IMR-90 (cell line): Measurements from ENCODE around the gene ANKFN1. TPM values are rescaled to one million over a fixed set of nuclear protein-coding genes. Genes with fewer than 3 reads are reported as not detected.

ENCODE experiments used
- ATAC-seq: fragments of 200-7000 bp; cut with Tn5 transposase; 2 replicates; pipeline ENCODE4 v1.9.1; 2020; ENCODE audit warnings: low read depth, mild to moderate bottlenecking, moderate library complexity
- BruUV-seq: library from RNA; stranded (reverse); fragments of 400-500 nt; replicated peaks from 2 replicates; lab custom pipeline; 2021; lab: Mats Ljungman, UMichigan
- CTCF ChIA-PET: fragments of 300-600 bp; formaldehyde crosslinking; extraction: SDS; loops from one replicate; lab custom pipeline; 2021; ENCODE audit warnings: antibody characterized with exemption; lab: Yijun Ruan, JAX
- POLR2A ChIA-PET: fragments of 300-600 bp; sonication (Branson Sonifier 250); formaldehyde crosslinking; loops from one replicate; lab custom pipeline; 2022; ENCODE audit warnings: antibody characterized with exemption; ENCODE audit not compliant: unreplicated experiment; lab: Charles Lee
- DNase-seq: peaks from one replicate; pipeline ENCODE4 v3.0.0; 2013
- H2AFZ ChIP-seq: replicated peaks from 2 replicates; pipeline ENCODE3; 2013; ENCODE audit warnings: low read length, mild to moderate bottlenecking; ENCODE audit not compliant: poor library complexity
- H2AK5ac ChIP-seq: 2 replicates; pipeline ENCODE4 v1.6.1; 2013; ENCODE audit warnings: low read depth, low read length, inconsistent platforms
- H2AK9ac ChIP-seq: replicated peaks from 2 replicates; pipeline ENCODE3; 2013; ENCODE audit warnings: mild to moderate bottlenecking, low read depth, low read length, moderate library complexity; ENCODE audit not compliant: poor library complexity
- H2BK120ac ChIP-seq: 2 replicates; pipeline ENCODE4 v1.6.1; 2013; ENCODE audit warnings: low read depth, low read length, inconsistent platforms
- H2BK15ac ChIP-seq: 3 replicates; pipeline ENCODE4 v1.6.1; 2013; ENCODE audit warnings: low read depth, low read length, inconsistent platforms
- H2BK20ac ChIP-seq: 2 replicates; pipeline ENCODE4 v1.6.1; 2013; ENCODE audit warnings: low read depth, mild to moderate bottlenecking, inconsistent platforms, low read length, moderate library complexity
- H2BK5ac ChIP-seq: 2 replicates; pipeline ENCODE4 v1.6.1; 2013; ENCODE audit warnings: mild to moderate bottlenecking, low read depth, low read length, inconsistent platforms; ENCODE audit not compliant: poor library complexity, severe bottlenecking
- H3K14ac ChIP-seq: replicated peaks from 2 replicates; pipeline ENCODE4 v1.6.1; 2013; ENCODE audit warnings: low read depth, low read length, inconsistent platforms
- H3K18ac ChIP-seq: 2 replicates; pipeline ENCODE4 v1.6.1; 2013; ENCODE audit warnings: low read depth, low read length, control low read depth
- H3K23ac ChIP-seq: 2 replicates; pipeline ENCODE4 v1.6.1; 2013; ENCODE audit warnings: low read depth, low read length, inconsistent platforms
- H3K27ac ChIP-seq: 2 replicates; pipeline ENCODE4 v1.5.1; 2013; ENCODE audit warnings: mild to moderate bottlenecking, control low read depth, low read length; ENCODE audit not compliant: insufficient read depth
- H3K27me3 ChIP-seq: 2 replicates; pipeline ENCODE4 v1.6.1; 2013; ENCODE audit warnings: low read length; ENCODE audit not compliant: control insufficient read depth, insufficient read depth
- H3K36me3 ChIP-seq: 2 replicates; pipeline ENCODE4 v1.6.1; 2013; ENCODE audit warnings: low read length, mixed read lengths; ENCODE audit not compliant: control insufficient read depth, insufficient read depth
- H3K4ac ChIP-seq: 2 replicates; pipeline ENCODE4 v1.6.1; 2013; ENCODE audit warnings: low read depth, low read length, inconsistent platforms
- H3K4me1 ChIP-seq: 2 replicates; pipeline ENCODE4 v1.6.1; 2013; ENCODE audit warnings: low read length, mixed read lengths; ENCODE audit not compliant: control insufficient read depth, insufficient read depth
- H3K4me2 ChIP-seq: 2 replicates; pipeline ENCODE4 v1.6.1; 2013; ENCODE audit warnings: low read depth, mild to moderate bottlenecking, control low read depth, low read length, moderate library complexity
- H3K4me3 ChIP-seq: 2 replicates; pipeline ENCODE4 v1.5.1; 2013; ENCODE audit warnings: low read depth, mild to moderate bottlenecking, control low read depth, low read length, moderate library complexity; ENCODE audit not compliant: insufficient read depth
- H3K56ac ChIP-seq: 2 replicates; pipeline ENCODE4 v1.6.1; 2013; ENCODE audit warnings: low read length, inconsistent platforms; ENCODE audit not compliant: insufficient read depth; ENCODE audit errors: extremely low read depth
- H3K79me1 ChIP-seq, 2 experiments: 2 replicates each; pipeline ENCODE4 v1.6.1; 2013; ENCODE audit warnings: low read length in 2 of 2, inconsistent platforms in 1 of 2, low read depth in 1 of 2
- H3K9ac ChIP-seq: 2 replicates; pipeline ENCODE4 v1.6.1; 2013; ENCODE audit warnings: low read depth, low read length, control low read depth
- H3K9me1 ChIP-seq: 2 replicates; pipeline ENCODE4 v1.6.1; 2013; ENCODE audit warnings: low read length, inconsistent platforms; ENCODE audit not compliant: insufficient read depth
- H3K9me3 ChIP-seq: 2 replicates; pipeline ENCODE4 v1.6.1; 2013; ENCODE audit warnings: low read length; ENCODE audit not compliant: control insufficient read depth, insufficient read depth
- H4K20me1 ChIP-seq: 2 replicates; pipeline ENCODE4 v1.6.1; 2013; ENCODE audit warnings: low read length, inconsistent platforms; ENCODE audit not compliant: insufficient read depth
- H4K5ac ChIP-seq: 2 replicates; pipeline ENCODE4 v1.6.1; 2013; ENCODE audit warnings: mild to moderate bottlenecking, low read depth, low read length, control low read depth
- H4K8ac ChIP-seq, 2 experiments: 2 replicates each; pipeline ENCODE4 v1.6.1; 2013; ENCODE audit warnings: low read depth in 2 of 2, low read length in 2 of 2, control low read depth in 1 of 2, inconsistent platforms in 1 of 2
- H4K91ac ChIP-seq: 2 replicates; pipeline ENCODE4 v1.6.1; 2013; ENCODE audit warnings: low read depth, low read length, inconsistent platforms; ENCODE audit not compliant: insufficient read depth
- BHLHE40 ChIP-seq: fragments of 150-350 bp; IDR thresholded peaks from 2 replicates; pipeline ENCODE4 v1.6.1; 2016; ENCODE audit warnings: mild to moderate bottlenecking, low read depth, low read length
- CHD1 ChIP-seq: IDR thresholded peaks from 2 replicates; pipeline ENCODE4 v1.6.1; 2012; ENCODE audit warnings: low read depth, low read length, improper control_type of control experiment
- CTCF ChIP-seq: conservative IDR thresholded peaks from 2 replicates; pipeline ENCODE4 v1.5.1; 2012; ENCODE audit warnings: mild to moderate bottlenecking, low read depth, low read length, improper control_type of control experiment
- ELK1 ChIP-seq: fragments of 150-350 bp; IDR thresholded peaks from 2 replicates; pipeline ENCODE4 v1.6.1; 2016; ENCODE audit warnings: low read depth, mild to moderate bottlenecking, low read length, moderate library complexity, borderline replicate concordance
- FOS ChIP-seq: fragments of 150-350 bp; IDR thresholded peaks from 2 replicates; pipeline ENCODE4 v1.6.1; 2016; ENCODE audit warnings: low read depth, low read length
- MAFK ChIP-seq: IDR thresholded peaks from 2 replicates; pipeline ENCODE4 v1.6.1; 2012; ENCODE audit warnings: low read depth, low read length, improper control_type of control experiment
- MAZ ChIP-seq: IDR thresholded peaks from 2 replicates; pipeline ENCODE4 v1.6.1; 2012; ENCODE audit warnings: low read depth, mild to moderate bottlenecking, low read length, improper control_type of control experiment, moderate library complexity, borderline replicate concordance
- MXI1 ChIP-seq: IDR thresholded peaks from 2 replicates; pipeline ENCODE4 v1.6.1; 2012; ENCODE audit warnings: low read depth, mild to moderate bottlenecking, low read length, moderate library complexity, borderline replicate concordance
- NFE2L2 ChIP-seq: fragments of 150-350 bp; IDR thresholded peaks from 2 replicates; pipeline ENCODE4 v1.6.1; 2016; ENCODE audit warnings: low read depth, mild to moderate bottlenecking, low read length
- POLR2A ChIP-seq: IDR thresholded peaks from 2 replicates; pipeline ENCODE4 v1.6.1; 2012; ENCODE audit warnings: mild to moderate bottlenecking, low read depth, low read length
- RAD21 ChIP-seq: IDR thresholded peaks from 2 replicates; pipeline ENCODE4 v1.6.1; 2012; ENCODE audit warnings: low read length, improper control_type of control experiment
- RFX5 ChIP-seq: IDR thresholded peaks from 2 replicates; pipeline ENCODE4 v1.8.0; 2012; ENCODE audit warnings: low read depth, mild to moderate bottlenecking, low read length, moderate library complexity
- SMC3 ChIP-seq: fragments of 150-350 bp; IDR thresholded peaks from 2 replicates; pipeline ENCODE4 v1.6.1; 2016; ENCODE audit warnings: low read depth, mild to moderate bottlenecking, antibody characterized with exemption, low read length, moderate library complexity
- USF2 ChIP-seq: fragments of 150-350 bp; IDR thresholded peaks from 2 replicates; pipeline ENCODE4 v1.6.1; 2017; ENCODE audit warnings: mild to moderate bottlenecking, antibody characterized with exemption, low read length, low read depth
- WGBS, 2 experiments: methylation state at CpG; one replicate each; pipeline versions ENCODE4 v1.1.5 to v1.1.7; 2013; ENCODE audit warnings: missing lambda C conversion rate in 2 of 2; ENCODE audit not compliant: insufficient read length in 1 of 2; ENCODE audit errors: extremely low coverage in 2 of 2; 5-methylcytosine and 5-hydroxymethylcytosine counted together
- dilution Hi-C: fragments of 300-500 bp; cut with HindIII; formaldehyde crosslinking; loops from one replicate; pipeline ENCODE4 v1.14.3; 2018; ENCODE audit warnings: low sequenced_read_pairs; ENCODE audit not compliant: unreplicated experiment
- in situ Hi-C: fragments of 300-500 bp; cut with MboI; formaldehyde crosslinking; loops from 3 replicates; pipeline ENCODE4 v1.14.3; 2019; ENCODE audit warnings: low sequenced_read_pairs, inconsistent platforms, mixed read lengths
- intact Hi-C: fragments of 100-400 bp; cut with micrococcal nuclease; formaldehyde crosslinking; loops from 2 replicates; pipeline ENCODE4 v1.10.0; 2022
- polyA plus RNA-seq, 3 experiments: library from polyadenylated mRNA; depleted of rRNA; stranded (reverse); fragments of >200 nt; gene quantifications; 2 replicates each; pipeline ENCODE4 v1.2.3, GENCODE V29; 2012; ENCODE audit warnings: low replicate concordance in 1 of 3
- total RNA-seq: library from RNA; depleted of rRNA; stranded (reverse); fragments of >200 nt; gene quantifications from 2 replicates; pipeline ENCODE4 v1.2.3, GENCODE V29; 2012

The ANKFN1 gene
- total and polyA plus RNA-seq, 2 of the 4 experiments (the other 2 are of a cell fraction), result not detected

GRCh38 chr17:56141046-56141839 lies 12.0 kb upstream of the ANKFN1 start:
- DNase-seq (peak; percentile 45), ATAC-seq (peak; percentile 32)
- no CpG with 5 or more reads among the region's 7 CpGs for WGBS, 2 experiments
- Histone ChIP-seq H2BK20ac (peak overlapping the region; percentile 66), H3K14ac (peak overlapping the region; percentile 68), H3K4ac (peak overlapping the region; percentile 78), H2AK9ac (peak overlapping the region; percentile 33), H3K4me2 (no peak overlapping the region), H3K9me1 (peaks cover 4% of the 10 kb centered on the region; the same call in 1 of the 2 replicates), H3K27ac (peak overlapping the region; percentile 85; the same call in 1 of the 2 replicates), H2AK5ac (0 out of 2 replicates have a peak overlapping the region, but pooled peaks have one; percentile 35), H4K5ac (peak overlapping the region; percentile 82), H3K56ac (no peak overlapping the region; the same call in 1 of the 2 replicates), H3K36me3 (no peaks in the 10 kb centered on the region), H3K4me1 (peaks cover 9% of the 10 kb centered on the region), H2BK15ac (peak overlapping the region; percentile 89), H3K18ac (peak overlapping the region; percentile 91; the same call in 1 of the 2 replicates), H3K9me3 (no peaks in the 10 kb centered on the region), H4K91ac (peak overlapping the region; percentile 89), H4K8ac (peak overlapping the region; percentile 48 to 64; a peak in 3 of 4 replicates), H4K20me1 (no peaks in the 10 kb centered on the region), H3K9ac (no peak overlapping the region; the same call in 1 of the 2 replicates), H2BK120ac (peak overlapping the region; percentile 88), H3K27me3 (no peaks in the 10 kb centered on the region), H2BK5ac (peak overlapping the region; percentile 65), H3K4me3 (no peak overlapping the region), H3K23ac (no peak overlapping the region; the same call in 1 of the 2 replicates), H3K79me1 (no peaks in the 10 kb centered on the region), H2AFZ (peak overlapping the region; percentile 56)
- POLR2A ChIA-PET, result no interaction called here
- dilution Hi-C loops, result no loop called here
- CTCF ChIA-PET, result interaction anchor here (0.6 to 1.4 kb wide), 5 partner anchors 13 to 1348 kb away, joined by 3 to 5 read pairs (median 3); no protein-coding TSS in a partner anchor
- intact Hi-C loops, result loop anchor here (5.0 kb wide), 1 partner anchor 151 kb away; no protein-coding TSS in a partner anchor
- BruUV-seq, result no TSS peak
- in situ Hi-C loops, result no loop called here
- TF ChIP-seq RAD21 (no peak), POLR2A (no peak), MXI1 (no peak), MAZ (no peak), NFE2L2 (no peak), CTCF (no peak), MAFK (no peak), ELK1 (no peak), SMC3 (no peak), FOS (no peak), USF2 (no peak), CHD1 (no peak), RFX5 (no peak), BHLHE40 (no peak)
